Measurements from ENCODE around the gene PPP2R5C.
"Not testable (repeated sequence)": the region's sequence is repeated elsewhere in the genome, so short reads cannot be mapped to it uniquely, and the experiment has no call there.

PPP2R5C gene

DNA sequence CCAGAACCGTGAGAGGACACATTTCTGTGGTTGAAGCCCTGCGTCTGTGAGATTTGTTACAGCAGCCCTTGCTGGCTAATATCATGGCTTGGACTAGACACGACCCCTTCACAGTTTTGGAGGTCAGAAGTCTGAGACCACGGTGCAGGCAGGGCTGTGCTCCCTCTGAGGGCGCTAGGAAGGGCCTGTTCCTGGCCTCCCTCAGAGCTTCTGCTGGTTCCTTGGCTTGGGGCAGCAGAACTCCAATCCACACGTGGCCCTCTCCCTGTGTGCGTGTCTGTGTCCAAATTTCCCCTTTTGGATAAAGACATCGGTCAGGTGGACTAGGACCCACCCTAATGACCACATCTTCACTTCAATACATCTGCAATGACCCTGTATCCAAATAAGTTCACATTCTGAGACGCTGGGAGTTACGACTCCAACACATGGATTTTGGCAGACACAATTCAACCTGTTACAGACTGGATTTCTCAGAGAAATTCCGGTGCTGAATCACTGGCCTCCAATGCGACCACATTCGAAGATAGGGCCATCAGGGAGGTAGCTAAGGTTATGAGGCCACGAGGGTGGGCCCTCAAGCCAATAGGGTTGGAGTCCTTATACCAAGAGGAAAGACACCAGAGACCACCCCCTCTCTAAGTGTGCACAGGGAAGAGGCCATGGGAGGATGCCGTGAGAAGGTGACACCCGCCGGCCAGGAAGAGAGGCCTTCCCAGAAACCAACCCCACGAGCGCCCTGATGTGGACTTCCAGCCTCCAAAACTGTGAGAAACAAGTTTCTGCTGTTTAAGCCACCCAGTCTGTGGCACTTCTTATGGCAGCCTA lies 43.6 kb upstream of the PPP2R5C start:
- FAIRE-seq = no peak
- TF ChIP-seq SPI1 (IDR thresholded peaks at IDR 0.05; ENCODE audit: low read depth, low read length) = no peak
- no peak for TF ChIP-seq POLR2AphosphoS5 (IDR thresholded peaks at IDR 0.05; ENCODE audit: low read depth, low read length)
- TF ChIP-seq POU2F2 (IDR thresholded peaks at IDR 0.05; ENCODE audit: low read depth, low read length) = no peak
- no peak for TF ChIP-seq TAF1 (IDR thresholded peaks at IDR 0.05; ENCODE audit: low read depth, low read length)
- TF ChIP-seq POLR2A (IDR thresholded peaks at IDR 0.05; ENCODE audit: low read depth, low read length) = no peak
- TF ChIP-seq PAX5 (IDR thresholded peaks at IDR 0.05; ENCODE audit: insufficient read depth, low read length, severe bottlenecking) = no peak
- DNase-seq (ENCODE audit: insufficient read length, low spot score) = no peak

DNA sequence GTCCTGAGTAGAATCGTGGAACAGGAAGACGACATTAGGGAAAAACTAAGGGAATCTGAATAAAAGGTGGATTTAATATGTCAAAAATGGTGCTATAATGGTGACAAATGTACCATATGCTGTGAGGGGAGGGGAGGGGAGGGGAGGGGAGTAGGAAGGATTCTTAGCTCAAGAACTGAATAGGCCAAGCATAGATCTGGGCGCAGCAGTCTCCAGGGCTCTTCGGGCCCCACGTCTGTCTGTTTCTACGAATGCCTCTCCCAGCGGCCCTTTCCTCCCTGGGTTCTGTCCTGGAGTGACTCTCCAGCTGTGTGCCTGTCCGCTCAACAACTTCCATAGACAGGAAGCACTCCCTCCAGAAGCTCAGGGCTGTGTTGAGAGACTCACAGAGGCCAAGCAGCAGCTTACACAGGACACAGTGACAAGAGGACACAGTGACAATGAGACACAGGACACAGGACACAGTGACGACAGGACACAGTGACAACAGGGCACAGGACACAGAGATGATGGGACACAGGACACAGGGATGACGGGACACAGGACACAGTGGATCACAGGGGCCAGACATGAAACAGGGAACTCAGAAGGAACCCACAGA lies 42.4 kb upstream of the PPP2R5C start:
- TF ChIP-seq POU2F2 (IDR thresholded peaks at IDR 0.05; ENCODE audit: low read depth, low read length) (no peak), POLR2A (IDR thresholded peaks at IDR 0.05; ENCODE audit: low read depth, low read length) (no peak), POLR2AphosphoS5 (IDR thresholded peaks at IDR 0.05; ENCODE audit: low read depth, low read length) (no peak), SPI1 (IDR thresholded peaks at IDR 0.05; ENCODE audit: low read depth, low read length) (no peak), TAF1 (IDR thresholded peaks at IDR 0.05; ENCODE audit: low read depth, low read length) (no peak), PAX5 (IDR thresholded peaks at IDR 0.05; ENCODE audit: insufficient read depth, low read length, severe bottlenecking) (no peak)
- DNase-seq (ENCODE audit: insufficient read length, low spot score) (no peak), FAIRE-seq (no peak)

DNA sequence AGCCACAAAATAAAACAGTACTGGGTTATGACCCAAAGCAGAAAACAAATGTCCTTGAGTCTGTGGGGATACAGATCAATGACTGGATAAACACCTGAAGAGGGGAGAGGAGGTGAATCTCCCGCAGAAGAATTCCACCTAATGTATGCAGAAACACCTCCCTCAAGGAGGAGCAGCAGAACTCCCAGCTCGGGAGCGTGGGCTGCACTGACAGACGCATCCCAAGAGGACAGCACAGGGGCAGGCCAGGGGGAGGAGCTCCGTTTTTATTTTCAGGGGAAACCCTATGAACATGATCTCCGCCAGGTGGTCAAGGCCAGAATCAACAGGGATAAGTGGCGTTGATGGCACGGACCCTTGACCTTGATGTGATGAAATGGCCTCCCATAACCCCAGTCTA lies 41.8 kb upstream of the PPP2R5C start:
- TF ChIP-seq PAX5 (IDR thresholded peaks at IDR 0.05; ENCODE audit: insufficient read depth, low read length, severe bottlenecking) = no peak
- TF ChIP-seq SPI1 (IDR thresholded peaks at IDR 0.05; ENCODE audit: low read depth, low read length) = no peak
- no peak for TF ChIP-seq POLR2A (IDR thresholded peaks at IDR 0.05; ENCODE audit: low read depth, low read length)
- no peak for TF ChIP-seq POU2F2 (IDR thresholded peaks at IDR 0.05; ENCODE audit: low read depth, low read length)
- DNase-seq (ENCODE audit: insufficient read length, low spot score) = no peak
- FAIRE-seq = no peak

DNA sequence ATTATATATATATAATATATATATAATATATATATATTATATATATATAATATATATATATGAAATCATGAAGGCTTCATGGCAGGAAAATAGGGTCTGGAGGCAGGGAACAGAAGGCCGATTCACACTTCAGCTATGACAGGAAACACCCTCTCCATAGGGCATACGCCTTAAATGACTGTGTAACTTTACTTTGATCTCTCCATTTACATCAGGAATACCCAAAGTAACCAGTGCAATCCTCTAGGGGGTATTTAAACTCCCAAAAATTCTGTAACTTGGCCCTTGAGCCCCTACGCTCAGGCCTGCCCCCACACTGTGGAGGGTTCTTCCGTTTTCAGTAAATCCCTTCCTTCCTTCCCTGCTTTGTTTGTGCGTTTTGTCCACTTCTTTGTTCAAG lies 40.4 kb upstream of the PPP2R5C start:
- TF ChIP-seq PAX5 (IDR thresholded peaks at IDR 0.05; ENCODE audit: insufficient read depth, low read length, severe bottlenecking) = no peak
- TF ChIP-seq POLR2A (IDR thresholded peaks at IDR 0.05; ENCODE audit: low read depth, low read length) = no peak
- TF ChIP-seq POLR2AphosphoS5 (IDR thresholded peaks at IDR 0.05; ENCODE audit: low read depth, low read length) = no peak
- no peak for TF ChIP-seq SPI1 (IDR thresholded peaks at IDR 0.05; ENCODE audit: low read depth, low read length)
- no peak for TF ChIP-seq POU2F2 (IDR thresholded peaks at IDR 0.05; ENCODE audit: low read depth, low read length)
- TF ChIP-seq TAF1 (IDR thresholded peaks at IDR 0.05; ENCODE audit: low read depth, low read length) = no peak
- DNase-seq (ENCODE audit: insufficient read length, low spot score) (no peak), FAIRE-seq (no peak)

DNA sequence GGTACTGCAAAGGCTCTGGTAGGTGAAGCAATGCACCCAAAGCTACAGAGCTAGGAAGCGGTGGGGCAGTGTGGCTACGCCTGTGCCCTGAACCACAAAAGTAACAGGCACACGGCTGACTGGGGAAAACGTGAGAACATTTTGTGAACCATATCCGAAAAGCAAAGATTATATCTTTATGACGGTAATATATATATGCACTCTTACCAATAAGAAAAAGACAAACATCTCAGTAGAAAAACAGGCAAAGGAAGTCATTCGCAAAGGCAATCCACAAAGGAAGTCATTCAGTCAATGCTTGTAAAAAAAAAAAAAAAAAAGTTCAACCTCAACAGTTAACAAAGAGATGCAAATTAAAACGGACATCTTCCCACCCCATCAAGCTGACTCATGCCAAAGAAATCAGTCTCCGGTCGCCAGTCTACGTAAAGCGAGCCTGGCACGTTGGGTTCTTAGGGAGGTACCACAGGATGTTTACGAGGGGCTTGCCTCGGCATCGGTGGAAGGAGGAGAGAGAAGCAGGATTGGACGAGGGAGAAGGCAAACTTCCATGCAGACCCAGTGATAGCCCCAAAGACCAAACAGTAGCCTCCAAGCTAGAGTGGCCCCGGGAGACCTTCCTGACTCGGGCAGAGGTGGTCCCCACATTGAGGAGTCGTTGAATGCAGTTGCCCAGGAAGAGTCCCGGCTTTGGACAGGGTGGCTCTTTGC lies 39.4 kb upstream of the PPP2R5C start:
- DNase-seq (ENCODE audit: insufficient read length, low spot score) (no peak), FAIRE-seq (peak; percentile 85)
- TF ChIP-seq POLR2A (IDR thresholded peaks at IDR 0.05; ENCODE audit: low read depth, low read length) = no peak
- no peak for TF ChIP-seq SPI1 (IDR thresholded peaks at IDR 0.05; ENCODE audit: low read depth, low read length)
- no peak for TF ChIP-seq POU2F2 (IDR thresholded peaks at IDR 0.05; ENCODE audit: low read depth, low read length)
- TF ChIP-seq POLR2AphosphoS5 (IDR thresholded peaks at IDR 0.05; ENCODE audit: low read depth, low read length) = no peak

DNA sequence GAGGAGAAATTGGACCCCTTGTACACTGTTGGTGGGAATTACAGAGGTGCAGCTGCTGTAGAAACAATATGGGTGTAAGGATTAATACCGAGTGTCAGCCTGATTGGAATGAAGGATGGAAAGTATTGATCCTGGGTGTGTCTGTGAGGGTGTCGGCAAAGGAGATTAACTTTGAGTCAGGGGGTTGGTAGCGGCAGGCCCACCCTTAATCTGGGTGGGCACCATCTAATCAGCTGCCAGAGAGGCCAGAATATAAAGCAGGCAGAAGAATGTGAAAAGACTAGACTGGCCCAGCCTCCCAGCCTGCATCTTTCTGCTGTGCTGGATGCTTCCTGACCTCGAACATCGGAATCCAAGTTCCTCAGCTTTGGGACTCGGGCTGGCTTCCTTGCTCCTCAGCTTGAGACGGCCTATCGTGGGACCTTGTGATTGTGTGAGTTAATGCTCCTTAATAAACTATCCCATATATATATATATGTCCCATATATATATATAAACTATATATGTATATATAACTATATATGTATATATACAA lies 38.4 kb upstream of the PPP2R5C start:
- TF ChIP-seq POLR2A (IDR thresholded peaks at IDR 0.05; ENCODE audit: low read depth, low read length) = no peak
- no peak for TF ChIP-seq PAX5 (IDR thresholded peaks at IDR 0.05; ENCODE audit: insufficient read depth, low read length, severe bottlenecking)
- TF ChIP-seq TAF1 (IDR thresholded peaks at IDR 0.05; ENCODE audit: low read depth, low read length) = no peak
- TF ChIP-seq SPI1 (IDR thresholded peaks at IDR 0.05; ENCODE audit: low read depth, low read length) = no peak
- TF ChIP-seq POLR2AphosphoS5 (IDR thresholded peaks at IDR 0.05; ENCODE audit: low read depth, low read length) = no peak
- no peak for TF ChIP-seq POU2F2 (IDR thresholded peaks at IDR 0.05; ENCODE audit: low read depth, low read length)
- FAIRE-seq (no peak), DNase-seq (ENCODE audit: insufficient read length, low spot score) (no peak)

DNA sequence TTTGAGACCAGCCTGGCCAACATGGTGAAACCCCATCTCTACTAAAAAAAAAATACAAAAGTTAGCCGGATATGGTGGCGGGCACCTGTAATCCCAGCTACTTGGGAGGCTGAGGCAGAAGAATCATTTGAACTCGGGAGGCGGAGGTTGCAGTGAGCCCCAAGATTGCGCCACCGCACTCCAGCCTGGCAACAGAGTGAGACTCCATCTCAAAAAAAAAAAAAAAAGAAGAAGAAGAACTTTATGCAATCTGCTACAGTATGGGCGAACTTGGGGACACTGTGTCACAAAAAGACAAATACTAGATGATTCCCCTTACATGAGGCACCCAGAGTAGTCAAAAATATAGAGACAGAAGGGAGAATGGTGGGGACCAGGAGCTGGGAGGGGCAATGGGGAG lies 35.9 kb upstream of the PPP2R5C start:
- FAIRE-seq; DNase-seq (ENCODE audit: insufficient read length, low spot score): not testable (repeated sequence)

DNA sequence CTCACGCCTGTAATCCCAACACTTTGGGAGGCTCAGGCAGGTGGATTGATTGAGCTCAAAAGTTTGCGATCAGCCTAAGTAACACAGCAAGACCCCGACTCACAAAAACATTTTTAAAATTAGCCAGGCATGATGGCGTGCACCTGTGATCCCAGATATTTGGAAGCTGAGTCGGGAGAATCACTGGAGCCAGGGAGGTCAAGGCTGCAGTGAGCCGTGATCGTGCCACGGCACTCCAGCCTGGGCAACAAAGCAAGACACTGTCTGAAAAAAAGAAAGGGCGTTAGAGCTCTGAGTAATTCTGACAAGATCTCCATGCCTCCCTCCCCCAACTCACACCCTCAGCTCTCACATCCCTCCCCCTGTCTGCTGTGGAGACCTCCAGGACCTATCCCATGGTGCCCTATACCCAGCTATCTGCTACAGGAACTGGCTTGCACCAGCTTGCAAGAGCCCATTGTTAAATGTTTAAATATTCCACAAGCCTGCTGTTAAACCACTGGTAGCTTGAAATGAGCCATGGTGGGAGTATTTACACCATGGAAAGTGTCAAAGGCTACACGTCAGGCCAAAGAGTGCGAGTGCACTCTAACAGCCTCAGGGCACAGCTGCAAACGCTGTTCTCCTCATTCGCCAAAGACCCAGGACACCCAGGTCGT lies 35.1 kb upstream of the PPP2R5C start:
- TF ChIP-seq SPI1 (IDR thresholded peaks at IDR 0.05; ENCODE audit: low read depth, low read length) = no peak
- TF ChIP-seq POU2F2 (IDR thresholded peaks at IDR 0.05; ENCODE audit: low read depth, low read length) = no peak
- TF ChIP-seq PAX5 (IDR thresholded peaks at IDR 0.05; ENCODE audit: insufficient read depth, low read length, severe bottlenecking) = no peak
- TF ChIP-seq TAF1 (IDR thresholded peaks at IDR 0.05; ENCODE audit: low read depth, low read length) = no peak
- TF ChIP-seq POLR2A (IDR thresholded peaks at IDR 0.05; ENCODE audit: low read depth, low read length) = no peak
- TF ChIP-seq POLR2AphosphoS5 (IDR thresholded peaks at IDR 0.05; ENCODE audit: low read depth, low read length) = no peak
- DNase-seq (ENCODE audit: insufficient read length, low spot score) (no peak), FAIRE-seq (no peak)

DNA sequence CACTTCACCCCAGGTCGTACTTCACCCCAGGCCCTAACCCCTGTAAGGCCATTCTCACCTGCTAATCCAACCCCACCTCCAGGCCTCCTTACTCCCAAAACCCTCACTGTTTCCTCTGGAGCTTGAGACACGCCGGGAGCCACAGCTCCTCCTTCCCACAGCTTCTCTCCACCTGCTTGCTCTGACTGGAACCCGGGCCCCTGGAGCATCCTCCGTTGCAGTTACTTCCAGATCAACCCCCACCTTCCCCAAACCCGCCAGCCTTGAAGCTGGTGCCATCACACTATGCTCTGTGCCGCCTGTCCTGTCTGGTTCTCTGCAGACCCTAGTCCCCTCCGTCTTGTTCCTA lies 34.6 kb upstream of the PPP2R5C start:
- TF ChIP-seq SPI1 (IDR thresholded peaks at IDR 0.05; ENCODE audit: low read depth, low read length) (no peak), POU2F2 (IDR thresholded peaks at IDR 0.05; ENCODE audit: low read depth, low read length) (no peak), TAF1 (IDR thresholded peaks at IDR 0.05; ENCODE audit: low read depth, low read length) (no peak), POLR2AphosphoS5 (IDR thresholded peaks at IDR 0.05; ENCODE audit: low read depth, low read length) (no peak), POLR2A (IDR thresholded peaks at IDR 0.05; ENCODE audit: low read depth, low read length) (no peak), PAX5 (IDR thresholded peaks at IDR 0.05; ENCODE audit: insufficient read depth, low read length, severe bottlenecking) (no peak)
- DNase-seq (ENCODE audit: insufficient read length, low spot score) = no peak
- FAIRE-seq = no peak
